CD1c-positive myeloid dendritic cell (primary cell): Measurements from ENCODE around the gene EFTUD2.
"Not testable (repeated sequence)": the region's sequence is repeated elsewhere in the genome, so short reads cannot be mapped to it uniquely, and the experiment has no call there.

ENCODE experiments used
- DNase-seq: peaks from one replicate; pipeline ENCODE4 v3.0.0-alpha.2; 2016; ENCODE audit errors: extremely low spot score

The EFTUD2 gene

GRCh38 chr17:44808656-44809388 is 90.4 kb downstream of the EFTUD2 start:
- not testable (repeated sequence) for DNase-seq

DNA sequence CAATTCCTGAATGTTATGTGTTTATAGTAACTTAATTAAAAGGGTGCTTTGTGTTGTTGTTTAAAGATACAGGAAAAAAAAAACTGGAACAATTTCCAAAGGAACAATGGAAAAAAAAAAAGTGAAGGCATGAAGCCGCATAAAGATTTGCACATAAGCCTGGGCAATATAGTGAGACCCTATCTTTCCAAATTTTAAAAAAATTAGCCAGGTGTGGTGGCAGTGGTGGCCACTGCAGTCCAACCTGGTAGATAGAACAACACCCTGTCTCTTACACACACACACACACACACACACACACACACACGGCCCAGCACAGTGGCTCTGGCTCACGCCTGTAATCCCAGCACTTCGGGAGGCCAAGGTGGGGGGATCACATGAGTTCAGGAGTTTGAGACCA is 91.1 kb downstream of the EFTUD2 start:
- no peak for DNase-seq

DNA sequence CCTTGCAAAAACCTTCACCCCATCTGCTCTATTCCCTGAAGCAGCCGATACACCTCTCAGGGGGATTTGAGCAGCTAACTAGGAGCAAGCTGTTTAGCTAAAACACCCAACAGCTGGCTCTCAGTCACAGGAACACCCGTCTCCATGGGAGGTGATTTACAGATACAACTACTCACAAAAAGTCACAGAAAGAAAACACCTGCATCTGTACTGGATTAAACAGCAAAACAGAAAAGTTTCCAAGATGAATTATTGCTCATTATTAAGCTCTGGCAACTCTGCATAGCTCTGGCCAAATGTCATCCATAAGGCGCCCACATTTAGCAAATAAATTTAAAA is 91.5 kb downstream of the EFTUD2 start:
- no peak for DNase-seq

DNA sequence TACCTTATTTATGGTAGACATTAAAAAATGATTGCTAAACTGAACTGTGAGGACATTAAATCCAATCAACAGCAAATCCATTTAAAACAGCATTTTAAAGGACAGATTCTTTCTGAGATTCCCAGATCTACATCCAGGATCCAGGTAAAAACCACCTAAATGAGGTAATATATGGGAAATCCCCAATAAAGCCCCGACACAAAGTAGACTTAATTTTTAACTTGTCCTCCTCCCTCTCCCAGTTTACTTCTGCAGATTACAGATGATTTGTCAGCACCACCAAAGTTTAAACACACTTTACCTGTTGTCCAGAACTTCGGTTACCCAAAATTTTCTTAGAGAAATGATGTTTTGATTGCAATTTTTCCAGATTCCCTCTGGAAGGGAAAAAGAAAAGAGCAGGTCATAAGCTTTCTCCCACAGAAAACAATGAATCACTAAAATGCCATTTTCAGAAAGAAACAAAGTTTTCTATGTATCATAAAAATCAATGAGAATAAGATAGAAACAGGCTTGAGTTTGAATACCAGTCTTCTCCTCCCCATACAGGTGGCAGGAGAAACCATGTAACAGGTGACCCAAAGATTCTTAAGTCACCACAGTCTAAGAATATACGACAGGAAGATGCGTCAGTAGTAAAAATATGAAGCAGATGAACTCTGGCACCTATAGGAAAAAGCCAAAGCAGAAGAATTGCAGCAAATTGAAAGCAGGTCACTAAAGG is 92.0 kb downstream of the EFTUD2 start:
- DNase-seq, result no peak

DNA sequence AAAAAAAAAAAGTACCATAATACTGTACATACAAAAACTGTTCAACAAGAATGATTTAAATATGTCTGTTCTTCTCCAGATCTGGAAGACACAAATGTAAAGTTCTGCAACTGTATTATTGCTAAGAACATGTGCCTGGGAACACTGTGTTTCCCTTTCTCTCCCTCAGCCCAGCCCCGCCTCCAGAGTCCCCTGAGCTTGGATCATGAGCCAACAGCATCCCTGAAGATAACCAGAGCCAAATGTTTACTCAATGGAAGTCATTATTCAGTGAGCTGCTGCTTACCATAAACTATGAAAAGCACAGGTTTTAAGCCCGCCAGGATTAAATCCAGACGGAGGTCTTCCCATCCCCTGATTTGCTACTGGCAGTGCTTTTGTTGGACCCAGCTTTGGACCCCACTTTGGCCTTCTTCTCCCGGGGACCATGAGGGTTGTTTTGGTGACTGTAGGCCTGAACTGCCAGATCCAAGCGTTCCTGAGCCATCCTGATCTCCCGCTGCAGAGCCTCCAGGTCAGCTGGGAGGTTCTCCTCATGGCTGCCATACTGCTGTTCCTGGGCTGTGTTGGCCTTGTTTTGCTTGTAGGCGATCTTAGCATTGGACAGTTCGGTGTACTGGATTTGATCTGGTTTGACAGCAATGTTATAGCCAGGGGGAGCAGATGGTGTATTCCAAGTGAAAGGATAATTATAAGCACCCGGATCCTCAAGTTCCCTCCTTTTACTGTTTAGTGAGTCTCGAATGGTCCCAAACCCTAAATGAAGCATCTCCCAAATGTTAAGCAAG is 94.7 kb downstream of the EFTUD2 start:
- DNase-seq, result no peak

DNA sequence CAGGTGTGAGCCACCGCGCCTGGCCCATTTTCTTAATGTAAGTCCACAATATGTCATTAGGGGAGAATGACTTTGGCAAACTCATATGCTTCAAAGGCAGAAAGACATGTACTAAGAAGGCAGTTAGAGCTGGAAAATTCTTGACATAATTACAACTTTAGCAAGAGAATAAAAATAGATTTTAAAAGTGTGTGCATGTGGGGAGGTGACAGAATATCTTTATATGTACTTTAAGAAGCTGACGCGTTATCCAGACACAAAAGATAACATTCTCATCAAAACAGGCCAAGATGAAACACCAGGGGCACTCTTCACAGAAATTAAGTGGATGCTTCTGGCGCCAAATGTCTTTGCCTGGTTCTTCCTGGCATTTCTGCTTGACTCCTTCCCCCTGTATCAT is 97.4 kb downstream of the EFTUD2 start:
- no peak for DNase-seq
